IMR-90 (cell line): ENCODE data around the gene TMTC2.

Experiments used
- CEBPB ChIP-seq: IDR thresholded peaks from 2 replicates; pipeline ENCODE4 v1.6.1; 2012; ENCODE audit warnings: low read depth, low read length, improper control_type of control experiment
- CHD1 ChIP-seq: IDR thresholded peaks from 2 replicates; pipeline ENCODE4 v1.6.1; 2012; ENCODE audit warnings: low read depth, low read length, improper control_type of control experiment
- NFE2L2 ChIP-seq: fragments of 150-350 bp; IDR thresholded peaks from 2 replicates; pipeline ENCODE4 v1.6.1; 2016; ENCODE audit warnings: low read depth, mild to moderate bottlenecking, low read length
- POLR2A ChIP-seq: IDR thresholded peaks from 2 replicates; pipeline ENCODE4 v1.6.1; 2012; ENCODE audit warnings: mild to moderate bottlenecking, low read depth, low read length
- RAD21 ChIP-seq: IDR thresholded peaks from 2 replicates; pipeline ENCODE4 v1.6.1; 2012; ENCODE audit warnings: low read length, improper control_type of control experiment
- TF ChIP-seq, protein P1 (sequence below): conservative IDR thresholded peaks from 2 replicates; pipeline ENCODE4 v1.5.1; 2012; ENCODE audit warnings: mild to moderate bottlenecking, low read depth, low read length, improper control_type of control experiment

DNA sequence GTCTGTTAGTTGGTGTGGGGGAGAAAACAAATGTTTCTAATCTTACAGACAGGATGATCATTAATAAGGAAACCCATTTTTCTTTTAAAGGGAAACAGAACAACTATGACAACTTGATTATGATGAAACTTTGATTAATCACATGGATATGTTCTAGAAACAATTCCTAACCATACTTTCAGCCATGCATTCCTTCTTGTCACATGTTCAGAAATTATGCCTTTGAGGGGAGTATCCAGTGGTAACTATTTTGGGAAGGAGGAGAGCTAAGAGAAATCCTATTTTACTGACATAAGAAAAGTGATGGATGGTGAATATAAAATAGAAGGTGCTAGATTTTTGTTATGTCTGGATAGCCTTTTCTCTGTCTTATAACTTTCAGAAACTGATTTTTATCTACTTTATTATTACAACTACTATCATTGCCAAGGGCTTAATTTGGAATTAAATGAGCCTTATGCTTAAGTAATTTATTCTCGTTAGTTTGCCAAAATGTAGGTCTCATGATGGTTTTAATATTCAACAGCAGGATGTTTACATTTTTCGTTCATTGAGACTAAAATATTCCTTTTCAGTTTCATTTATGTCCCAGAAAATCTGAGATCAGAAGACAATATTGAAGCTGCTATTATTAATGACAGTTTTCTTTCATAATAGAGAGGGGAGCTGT is 200.1 kb downstream of the TMTC2 start:
- TF ChIP-seq, protein P1, sequence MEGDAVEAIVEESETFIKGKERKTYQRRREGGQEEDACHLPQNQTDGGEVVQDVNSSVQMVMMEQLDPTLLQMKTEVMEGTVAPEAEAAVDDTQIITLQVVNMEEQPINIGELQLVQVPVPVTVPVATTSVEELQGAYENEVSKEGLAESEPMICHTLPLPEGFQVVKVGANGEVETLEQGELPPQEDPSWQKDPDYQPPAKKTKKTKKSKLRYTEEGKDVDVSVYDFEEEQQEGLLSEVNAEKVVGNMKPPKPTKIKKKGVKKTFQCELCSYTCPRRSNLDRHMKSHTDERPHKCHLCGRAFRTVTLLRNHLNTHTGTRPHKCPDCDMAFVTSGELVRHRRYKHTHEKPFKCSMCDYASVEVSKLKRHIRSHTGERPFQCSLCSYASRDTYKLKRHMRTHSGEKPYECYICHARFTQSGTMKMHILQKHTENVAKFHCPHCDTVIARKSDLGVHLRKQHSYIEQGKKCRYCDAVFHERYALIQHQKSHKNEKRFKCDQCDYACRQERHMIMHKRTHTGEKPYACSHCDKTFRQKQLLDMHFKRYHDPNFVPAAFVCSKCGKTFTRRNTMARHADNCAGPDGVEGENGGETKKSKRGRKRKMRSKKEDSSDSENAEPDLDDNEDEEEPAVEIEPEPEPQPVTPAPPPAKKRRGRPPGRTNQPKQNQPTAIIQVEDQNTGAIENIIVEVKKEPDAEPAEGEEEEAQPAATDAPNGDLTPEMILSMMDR: no peak
- no peak for TF ChIP-seq NFE2L2
- TF ChIP-seq CEBPB: no peak
- no peak for TF ChIP-seq POLR2A
- TF ChIP-seq RAD21: no peak
- TF ChIP-seq CHD1: no peak
